CMK (cell line): ENCODE data around the gene MAPK11.

ENCODE experiments used
- DNase-seq: peaks from one replicate; pipeline ENCODE4 v3.0.0-alpha.2; 2010; ENCODE audit warnings: low read depth

MAPK11 gene

GRCh38 chr22:50269970-50270665, at the start of gene MAPK11:
MAPK11 (minus strand) TSS chr22:50270380; CDS start chr22:50270292, 88 bp downstream.
- DNase-seq, result no peak

- no peak for DNase-seq
Observed at GRCh38 chr22:50319503-50319951, 49.3 kb upstream of the MAPK11 start.

GRCh38 chr22:50318698-50319411, 48.7 kb upstream of the MAPK11 start:
- no peak for DNase-seq

- no peak for DNase-seq
Observed at GRCh38 chr22:50318356-50318697, 48.1 kb upstream of the MAPK11 start.

- no peak for DNase-seq
Observed at GRCh38 chr22:50317674-50318073, 47.5 kb upstream of the MAPK11 start.

GRCh38 chr22:50317178-50317577, 47.0 kb upstream of the MAPK11 start:
- no peak for DNase-seq

- DNase-seq, result no peak
Observed at GRCh38 chr22:50316114-50317065, 46.2 kb upstream of the MAPK11 start.

GRCh38 chr22:50315289-50316113, 45.3 kb upstream of the MAPK11 start:
- no peak for DNase-seq

GRCh38 chr22:50314455-50315288, 44.5 kb upstream of the MAPK11 start:
- peak; percentile 77 for DNase-seq

- no peak for DNase-seq
Observed at GRCh38 chr22:50314081-50314454, 43.9 kb upstream of the MAPK11 start.

GRCh38 chr22:50313600-50313999, 43.4 kb upstream of the MAPK11 start:
- no peak for DNase-seq

- no peak for DNase-seq
Observed at GRCh38 chr22:50313021-50313420, 42.8 kb upstream of the MAPK11 start.

- no peak for DNase-seq
Observed at GRCh38 chr22:50312371-50312770, 42.2 kb upstream of the MAPK11 start.

- DNase-seq, result no peak
Observed at GRCh38 chr22:50311606-50312351, 41.6 kb upstream of the MAPK11 start.

GRCh38 chr22:50310949-50311444, 40.8 kb upstream of the MAPK11 start:
- DNase-seq, result no peak

- DNase-seq, result no peak
Observed at GRCh38 chr22:50310031-50310722, 40.0 kb upstream of the MAPK11 start.

GRCh38 chr22:50309601-50309991, 39.4 kb upstream of the MAPK11 start:
- no peak for DNase-seq

GRCh38 chr22:50308986-50309600, 38.9 kb upstream of the MAPK11 start:
- DNase-seq, result peak; percentile 76

GRCh38 chr22:50308597-50308935, 38.4 kb upstream of the MAPK11 start:
- DNase-seq, result peak; percentile 94
